SU-DHL-6 (cell line): ENCODE results near the gene CRYBB2.
"Not testable (repeated sequence)": the region's sequence is repeated elsewhere in the genome, so short reads cannot be mapped to it uniquely, and the experiment has no call there.

Experiments
- CTCF ChIP-seq: fragments of 200-600 bp; sonication (generic); IDR thresholded peaks from one replicate; pipeline ENCODE4 v1.5.1; 2017; ENCODE audit warnings: antibody characterized with exemption, mild to moderate bottlenecking, low read length, moderate library complexity; ENCODE audit not compliant: insufficient read depth, poor library complexity, severe bottlenecking
- EZH2phosphoT487 ChIP-seq: fragments of 200-600 bp; sonication (generic), shearing (Covaris generic); conservative IDR thresholded peaks from 2 replicates; pipeline ENCODE4 v1.6.1; 2018; ENCODE audit warnings: mild to moderate bottlenecking, antibody characterized with exemption, low read length, moderate library complexity, mixed read lengths

DNA sequence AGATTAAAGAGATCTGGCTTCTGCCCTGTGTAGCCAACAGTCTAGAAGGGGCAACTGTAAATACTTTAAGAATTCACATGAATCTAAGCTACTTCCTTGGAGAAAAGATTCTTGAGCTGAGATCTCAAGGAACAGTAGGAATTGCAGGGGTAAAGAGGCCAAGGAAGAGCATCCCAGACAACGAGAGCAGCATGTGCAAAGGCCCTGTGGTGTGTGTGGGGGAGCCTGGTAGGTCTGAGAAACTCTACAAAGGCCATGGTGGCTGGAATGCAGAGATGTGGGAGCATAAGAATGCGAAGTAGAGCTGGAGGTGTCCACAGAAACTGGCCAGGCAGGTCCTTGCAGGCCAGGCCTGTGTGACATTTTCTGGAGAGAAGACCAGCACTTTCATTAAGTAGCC is 11.3 kb downstream of the CRYBB2 start:
- not testable (repeated sequence) for TF ChIP-seq CTCF, EZH2phosphoT487
